ENCODE data around the gene DBH.

DBH gene

DNA sequence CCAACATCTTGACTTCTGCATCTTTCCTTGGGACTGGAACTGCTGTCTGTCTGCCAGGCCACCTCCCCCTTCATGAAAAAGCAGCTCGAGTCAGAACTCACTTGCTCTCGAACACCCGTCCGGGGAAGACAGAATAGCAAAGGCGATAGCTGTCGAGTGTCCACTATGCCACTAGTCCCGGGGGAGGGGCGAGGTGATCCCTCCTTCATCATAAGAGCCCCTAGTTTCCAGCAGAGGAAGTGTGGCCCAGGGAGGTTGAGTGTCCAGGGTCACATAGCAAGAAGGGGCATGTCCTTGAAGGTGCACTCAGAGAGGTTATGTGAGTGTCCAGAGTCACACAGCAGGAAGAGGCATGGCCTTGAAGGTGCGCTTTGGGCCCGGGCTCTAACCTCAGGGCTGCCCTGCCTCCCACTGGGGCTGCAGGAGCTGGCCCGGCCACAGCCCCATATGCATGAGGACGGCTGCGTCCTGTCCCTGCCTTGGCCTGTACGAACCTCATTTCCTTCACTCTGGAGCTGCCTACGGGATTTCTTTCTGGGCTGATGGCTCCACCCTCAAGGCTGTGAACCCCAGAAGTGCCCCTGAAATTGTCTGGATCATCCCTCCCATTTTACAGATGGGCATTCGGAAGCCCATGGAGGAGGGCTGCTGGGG is 6.7 kb downstream of the DBH start:
- no peak for DNase-seq (ENCODE audit: low spot score)
- no peak for FAIRE-seq

DNA sequence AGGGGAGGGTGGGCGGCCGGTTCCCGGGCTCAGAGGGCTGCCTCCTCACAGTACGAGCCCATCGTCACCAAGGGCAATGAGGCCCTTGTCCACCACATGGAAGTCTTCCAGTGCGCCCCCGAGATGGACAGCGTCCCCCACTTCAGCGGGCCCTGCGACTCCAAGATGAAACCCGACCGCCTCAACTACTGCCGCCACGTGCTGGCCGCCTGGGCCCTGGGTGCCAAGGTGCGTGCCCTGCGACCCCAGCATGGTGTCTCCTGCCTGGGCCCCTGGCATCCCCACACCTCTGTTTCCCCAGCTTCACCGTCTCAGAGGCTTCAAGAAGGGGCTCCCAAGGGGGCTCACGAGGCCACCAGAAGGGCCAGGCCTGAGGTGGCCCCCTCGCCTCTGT is 7.2 kb downstream of the DBH start:
- no peak for DNase-seq (ENCODE audit: low spot score)
- no peak for FAIRE-seq

DNA sequence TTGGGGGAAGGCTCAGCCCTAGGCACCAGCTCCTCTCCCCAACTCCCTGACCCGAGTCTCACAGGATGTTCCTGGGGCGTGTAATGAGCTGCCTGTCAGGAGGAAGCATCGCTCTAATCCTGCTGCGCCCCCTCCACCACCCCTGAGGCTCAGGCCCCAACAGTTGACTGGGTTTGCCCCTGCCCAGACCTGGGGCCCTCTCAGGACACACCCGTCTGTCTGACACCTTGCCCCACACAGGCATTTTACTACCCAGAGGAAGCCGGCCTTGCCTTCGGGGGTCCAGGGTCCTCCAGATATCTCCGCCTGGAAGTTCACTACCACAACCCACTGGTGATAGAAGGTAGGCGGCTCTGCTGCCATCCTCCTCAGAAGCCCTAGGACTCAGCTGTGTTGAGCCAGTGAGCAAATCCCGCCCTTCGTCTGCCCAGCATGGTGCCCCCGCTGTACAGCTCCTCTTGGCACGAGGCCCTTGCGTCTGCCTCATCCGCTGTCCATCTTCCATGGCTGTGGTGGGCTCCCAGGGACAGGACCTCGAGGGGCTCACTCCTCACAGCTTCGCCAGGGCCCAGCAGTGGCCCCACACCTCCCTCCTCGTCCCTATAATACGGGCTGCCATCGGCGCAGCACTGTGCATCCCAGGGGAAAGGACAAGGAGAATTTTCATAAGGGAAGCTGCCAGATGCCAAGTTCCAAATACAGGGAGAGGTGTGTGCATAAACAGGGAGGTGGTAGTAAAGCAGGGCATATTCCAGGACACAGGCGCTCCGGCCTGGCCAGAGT is 8.0 kb downstream of the DBH start:
- DNase-seq (ENCODE audit: low spot score) (no peak), FAIRE-seq (no peak)

DNA sequence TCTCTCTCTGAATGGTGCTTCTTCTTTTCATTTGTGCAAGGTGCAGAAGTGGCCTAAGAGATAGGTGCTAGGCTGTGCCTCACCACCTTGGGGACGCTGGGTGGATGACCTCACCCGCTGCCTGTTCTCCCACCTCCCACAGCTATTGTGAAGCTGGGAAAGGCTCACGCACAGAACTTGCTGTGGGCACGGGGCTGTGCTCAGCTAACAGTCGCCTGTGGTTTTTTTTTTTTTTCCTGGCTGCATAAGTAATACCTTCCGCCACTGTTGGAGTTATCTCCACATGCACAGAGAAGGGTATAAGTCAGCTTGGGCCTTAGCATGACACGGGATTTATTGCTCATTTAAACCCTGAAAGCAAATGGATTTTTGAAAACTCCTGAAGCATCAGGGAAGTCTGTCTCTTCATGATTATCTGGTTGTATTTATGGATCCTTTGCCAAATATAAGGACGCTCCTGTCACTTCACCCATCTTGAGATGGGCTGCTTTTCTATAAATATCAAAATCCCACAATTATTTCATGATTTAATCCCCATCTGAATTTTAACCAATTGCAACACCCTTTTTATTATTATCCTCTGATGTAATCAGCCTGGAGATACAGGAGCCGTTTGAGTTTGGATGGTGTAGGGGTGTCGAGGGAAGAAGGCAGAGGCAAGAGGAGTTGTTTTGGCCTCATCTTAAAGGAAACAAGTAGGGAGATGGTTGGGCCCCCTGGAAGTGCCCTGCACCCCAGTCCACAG is 9.0 kb downstream of the DBH start:
- no peak for DNase-seq (ENCODE audit: low spot score)
- FAIRE-seq, result no peak

DNA sequence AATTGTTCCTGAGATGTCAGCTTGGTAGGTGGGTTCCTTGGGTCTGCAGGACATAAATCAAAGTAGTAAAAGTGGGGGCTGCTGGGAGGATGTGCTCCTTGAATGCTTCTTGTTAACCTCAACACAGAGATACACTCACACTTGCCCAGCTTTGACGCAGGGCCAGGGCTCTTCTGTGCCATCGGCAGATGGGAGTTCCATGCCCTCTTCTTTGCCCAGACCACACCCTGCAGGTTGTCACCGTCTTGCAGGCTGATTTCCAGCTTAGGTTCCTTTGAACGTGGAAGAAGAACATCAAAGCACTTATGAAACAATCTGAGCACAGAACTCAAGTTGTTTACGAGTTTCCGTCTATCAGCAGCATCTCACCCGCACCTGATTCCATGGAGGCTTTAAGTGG is 11.0 kb downstream of the DBH start:
- no peak for DNase-seq (ENCODE audit: low spot score)

DNA sequence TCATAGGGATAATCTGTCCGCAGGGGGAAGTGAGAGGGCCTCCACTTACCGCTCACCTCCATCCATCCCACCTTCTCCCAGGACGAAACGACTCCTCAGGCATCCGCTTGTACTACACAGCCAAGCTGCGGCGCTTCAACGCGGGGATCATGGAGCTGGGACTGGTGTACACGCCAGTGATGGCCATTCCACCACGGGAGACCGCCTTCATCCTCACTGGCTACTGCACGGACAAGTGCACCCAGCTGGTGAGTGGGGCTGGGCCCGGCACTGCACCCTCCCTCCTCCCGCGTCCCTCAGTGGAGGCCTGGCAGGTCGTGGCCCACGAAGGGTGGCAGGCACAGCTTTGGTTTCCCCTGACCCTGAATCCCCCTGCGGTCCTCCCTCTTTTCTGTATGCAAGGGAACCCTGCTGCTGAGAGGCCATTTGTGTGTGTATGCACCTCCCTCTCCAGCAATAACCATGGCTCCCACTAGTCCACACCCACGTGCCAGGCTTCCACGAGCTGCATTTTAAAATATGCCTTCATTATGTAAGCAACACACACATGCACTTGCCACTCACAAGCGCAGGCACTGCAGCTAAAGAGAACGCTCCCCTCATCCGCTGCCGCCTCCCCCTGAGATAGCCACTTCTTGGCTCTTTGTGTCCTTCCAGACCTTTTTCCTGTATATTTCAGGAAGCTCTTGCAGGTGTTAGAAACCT is 11.8 kb downstream of the DBH start:
- no peak for DNase-seq (ENCODE audit: low spot score)
- FAIRE-seq, result no peak

More for the DNA sequence above, 11.0 kb downstream of the DBH start:
- no peak for FAIRE-seq

DNA sequence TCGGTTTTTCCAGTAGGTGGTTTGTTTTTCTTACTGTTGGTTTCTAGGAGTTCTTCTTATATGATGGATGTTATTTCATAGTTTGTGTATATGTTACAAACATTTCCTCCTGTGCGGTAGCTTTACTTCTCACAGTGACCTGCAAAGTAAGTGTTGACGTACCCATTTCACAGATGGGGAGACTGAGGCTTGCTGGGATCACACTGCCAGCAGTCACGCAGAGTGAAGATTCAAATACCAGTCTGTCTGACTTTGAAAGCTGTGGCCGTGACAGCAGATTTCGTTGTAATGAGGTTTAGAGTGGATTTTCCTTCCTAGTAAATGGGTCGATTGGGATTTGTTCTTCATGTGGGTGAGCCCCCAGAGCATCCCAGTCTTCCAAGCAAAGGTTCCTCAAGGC is 13.0 kb downstream of the DBH start:
- FAIRE-seq (no peak), DNase-seq (ENCODE audit: low spot score) (no peak)

DNA sequence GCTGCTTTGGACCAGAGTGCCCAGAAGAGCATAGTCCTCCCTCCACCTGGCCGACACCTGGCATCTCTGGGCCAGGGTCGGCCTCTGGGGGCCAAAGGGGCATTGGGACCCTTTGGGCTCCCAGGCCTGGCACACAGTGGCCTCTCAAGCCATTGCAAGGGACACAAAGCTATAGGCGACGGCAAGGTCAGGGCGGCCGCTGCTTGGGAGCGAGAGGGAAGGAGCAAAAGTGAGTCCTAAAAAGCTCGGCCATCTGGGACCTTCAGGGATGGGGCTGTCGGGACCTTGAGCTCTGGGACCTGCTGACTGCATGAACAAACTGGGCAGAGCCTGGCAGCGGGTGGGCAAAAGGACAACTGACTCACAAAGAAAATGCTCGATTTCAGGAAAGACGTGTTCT is 13.9 kb downstream of the DBH start:
- FAIRE-seq, result no peak

DNA sequence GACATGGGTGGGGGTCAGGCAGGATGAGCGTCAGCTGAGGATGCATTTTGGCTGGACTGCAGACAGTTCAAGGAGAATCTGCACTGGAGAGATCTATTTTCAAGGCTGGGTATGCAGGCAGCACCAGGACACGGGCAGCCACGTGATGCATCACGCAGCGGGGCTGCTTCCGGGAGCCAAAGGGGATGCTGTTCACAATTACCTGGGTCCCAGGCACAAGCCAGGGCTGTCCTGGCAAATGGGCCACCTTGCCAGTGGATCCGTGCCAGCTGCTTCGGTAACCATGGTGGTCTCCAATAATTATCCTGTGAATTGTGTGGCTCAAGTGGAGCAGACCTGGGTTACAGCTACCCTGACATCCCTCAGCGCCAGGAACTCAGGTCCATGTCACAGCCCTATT is 17.5 kb downstream of the DBH start:
- no peak for DNase-seq (ENCODE audit: low spot score)
- FAIRE-seq, result no peak

More for the DNA sequence above, 13.9 kb downstream of the DBH start:
- no peak for DNase-seq (ENCODE audit: low spot score)

DNA sequence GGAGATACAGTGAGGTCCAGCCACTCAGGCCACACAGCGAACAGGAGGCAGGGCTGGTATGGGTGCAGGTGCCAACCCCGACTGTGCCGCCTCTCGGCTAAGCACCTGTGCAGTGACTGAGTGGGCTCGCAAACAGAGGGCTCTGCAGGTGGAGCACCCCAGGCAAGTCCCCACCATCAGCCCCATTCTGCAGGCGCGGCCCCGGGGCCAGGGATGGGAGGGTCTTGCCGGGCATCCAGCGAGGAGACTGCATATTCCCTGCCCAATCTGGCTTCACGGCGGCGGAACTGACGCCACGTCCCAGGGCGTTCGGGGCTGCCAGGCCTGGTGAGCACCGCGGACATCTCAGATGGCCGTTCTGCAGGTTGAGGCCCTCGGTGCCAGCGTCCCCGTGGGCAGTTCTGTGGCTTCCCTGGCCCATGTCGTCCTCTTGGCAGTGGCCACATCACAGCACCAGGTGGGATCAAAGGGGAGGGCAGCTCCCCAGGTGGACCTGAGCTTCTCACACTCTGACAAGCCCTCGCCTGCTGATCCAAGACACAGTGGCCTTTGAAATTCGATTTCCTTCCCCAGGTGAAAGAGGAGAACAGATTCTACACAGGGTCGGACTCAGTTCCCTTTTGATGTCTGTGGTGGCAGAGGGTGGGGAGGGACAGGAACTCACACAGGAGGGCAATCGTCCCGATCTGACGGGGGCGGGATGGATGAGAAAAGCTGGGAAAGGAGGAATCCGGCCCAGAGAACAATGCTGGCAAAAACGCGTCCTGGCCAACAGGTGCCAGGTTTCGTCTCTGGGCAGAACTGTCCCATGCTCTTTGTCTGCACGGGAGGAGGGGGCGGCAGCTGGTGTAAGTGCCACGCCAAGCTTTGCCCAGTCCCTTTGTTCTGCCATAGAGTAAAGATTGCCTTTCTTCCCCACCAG is 18.8 kb downstream of the DBH start:
- FAIRE-seq (no peak), DNase-seq (ENCODE audit: low spot score) (no peak)

DNA sequence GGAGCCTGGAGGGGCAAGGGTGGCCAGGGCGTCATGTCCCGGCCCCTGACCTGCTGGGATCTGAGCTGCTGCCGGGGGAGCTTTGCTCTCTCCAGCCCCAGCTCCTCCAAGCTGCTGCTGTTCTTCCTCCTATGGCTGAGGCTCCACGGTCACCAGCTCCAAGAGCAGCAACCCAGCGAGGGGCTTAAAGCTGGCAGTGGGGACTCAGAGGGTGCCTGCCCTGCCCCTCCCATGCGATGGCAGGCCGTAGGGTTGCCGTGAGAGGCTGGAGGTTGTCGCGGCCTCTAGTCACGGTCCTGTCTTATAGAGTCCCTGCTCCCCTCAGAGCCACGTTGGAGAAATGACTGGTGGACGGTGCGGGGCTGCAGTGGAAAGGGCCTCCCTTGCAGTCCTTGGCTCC is 19.5 kb downstream of the DBH start:
- DNase-seq (ENCODE audit: low spot score) (no peak), FAIRE-seq (no peak)

DNA sequence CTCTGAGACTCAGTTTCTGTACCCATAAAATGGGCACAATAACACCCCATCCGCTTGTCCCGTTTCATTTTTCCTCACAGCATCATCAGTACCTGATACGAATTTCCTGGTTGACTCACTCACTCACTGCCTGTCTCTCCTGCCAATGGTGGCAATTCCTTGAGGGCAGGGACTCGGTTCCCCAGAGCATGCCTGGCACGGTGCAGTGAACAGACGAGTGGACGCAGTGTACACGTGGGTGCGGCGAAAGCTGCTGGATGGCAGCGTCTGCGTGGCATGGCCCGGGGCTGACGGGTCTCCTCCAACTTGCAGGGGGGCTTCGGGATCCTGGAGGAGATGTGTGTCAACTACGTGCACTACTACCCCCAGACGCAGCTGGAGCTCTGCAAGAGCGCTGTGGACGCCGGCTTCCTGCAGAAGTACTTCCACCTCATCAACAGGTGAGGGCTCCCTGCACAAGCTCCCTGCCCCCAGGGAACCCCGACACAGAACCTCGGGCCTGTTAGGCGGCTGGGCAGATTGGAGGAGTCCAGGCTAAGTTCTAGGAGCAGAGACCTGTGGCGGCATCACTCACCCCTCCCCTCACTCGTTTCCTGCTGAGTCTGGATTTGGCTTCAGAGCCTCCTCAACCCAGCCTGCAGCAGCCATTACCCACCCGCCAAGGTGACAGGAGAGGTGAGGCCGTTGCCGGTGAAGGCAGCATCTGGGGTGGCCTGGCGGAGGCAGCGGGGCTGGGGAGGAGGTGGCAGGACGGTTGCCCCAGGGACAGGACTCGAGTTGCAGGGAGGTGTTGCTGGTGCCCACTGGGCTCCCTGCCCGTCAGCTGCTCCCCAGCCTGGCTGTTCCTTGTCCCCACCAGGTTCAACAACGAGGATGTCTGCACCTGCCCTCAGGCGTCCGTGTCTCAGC is 20.3 kb downstream of the DBH start:
- no peak for DNase-seq (ENCODE audit: low spot score)
- FAIRE-seq, result no peak

DNA sequence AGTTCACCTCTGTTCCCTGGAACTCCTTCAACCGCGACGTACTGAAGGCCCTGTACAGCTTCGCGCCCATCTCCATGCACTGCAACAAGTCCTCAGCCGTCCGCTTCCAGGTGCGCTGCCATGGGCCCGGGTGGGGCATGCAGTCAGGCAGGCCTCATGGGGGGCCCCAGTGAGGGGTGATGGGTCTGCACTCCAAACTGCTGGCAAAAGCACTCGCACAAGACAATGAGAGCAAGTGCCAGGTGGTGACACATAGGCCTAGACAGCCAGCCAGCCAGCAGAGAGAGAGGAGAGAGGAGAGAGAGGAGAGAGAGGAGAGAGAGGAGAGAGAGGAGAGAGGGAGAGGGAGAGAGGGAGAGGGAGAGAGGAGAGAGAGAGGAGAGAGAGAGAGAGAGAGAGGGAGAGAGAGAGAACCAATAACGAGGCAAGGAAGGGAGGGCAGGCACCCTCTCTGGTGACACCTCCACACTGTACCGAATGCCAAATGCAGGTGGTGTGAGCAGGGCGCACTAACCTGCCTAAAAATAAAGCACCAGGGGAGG is 21.0 kb downstream of the DBH start:
- FAIRE-seq (no peak), DNase-seq (ENCODE audit: low spot score) (no peak)

DNA sequence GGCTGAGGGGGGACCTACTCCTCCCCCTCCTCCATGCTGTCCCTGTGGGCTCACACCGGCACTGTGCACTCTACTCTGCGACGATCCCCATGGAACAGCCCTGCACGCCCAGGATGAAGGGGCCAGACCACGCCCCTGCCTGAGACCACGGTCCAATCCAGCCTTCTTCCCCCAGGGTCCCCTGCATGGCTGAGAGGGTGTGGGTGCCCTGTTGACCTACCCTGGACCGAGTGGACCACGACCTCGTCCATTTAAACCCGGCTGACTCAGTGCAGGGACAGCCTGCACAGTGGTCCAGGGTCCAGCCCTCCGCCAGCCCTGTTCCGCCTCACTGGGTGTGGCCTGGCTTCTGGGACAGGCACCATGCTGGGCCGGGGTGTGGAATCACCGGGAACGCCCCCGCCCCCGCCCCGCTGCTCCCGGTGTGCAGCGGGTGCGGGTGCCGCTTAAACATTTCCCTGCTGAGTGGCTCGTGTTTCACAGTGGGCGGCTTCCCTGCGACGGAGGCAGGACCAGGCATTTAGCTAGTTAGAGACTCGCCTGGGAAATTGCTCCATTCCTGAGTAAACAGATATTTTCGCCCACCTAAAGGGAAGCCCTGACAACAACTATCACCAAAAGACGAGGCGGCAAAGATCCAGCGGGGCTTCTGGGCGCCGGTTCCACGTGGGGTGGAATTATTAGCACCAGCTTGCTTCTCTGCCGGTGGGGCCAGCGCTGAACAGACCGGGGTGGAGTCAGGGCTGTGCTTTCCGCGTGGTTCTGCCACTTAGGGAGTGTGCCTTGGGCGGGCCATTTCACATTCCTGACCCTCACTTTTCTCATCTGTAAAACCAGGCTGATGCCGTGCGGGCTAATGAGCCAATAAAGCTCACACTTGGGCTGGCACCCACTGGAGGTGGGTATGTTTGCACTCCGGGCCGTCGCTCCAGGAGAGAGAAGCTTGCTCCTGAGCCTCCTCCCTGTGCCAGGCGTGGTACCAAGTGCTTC is 22.6 kb downstream of the DBH start:
- peak; percentile 22 for DNase-seq (ENCODE audit: low spot score)
- peak; percentile 38 for FAIRE-seq

DNA sequence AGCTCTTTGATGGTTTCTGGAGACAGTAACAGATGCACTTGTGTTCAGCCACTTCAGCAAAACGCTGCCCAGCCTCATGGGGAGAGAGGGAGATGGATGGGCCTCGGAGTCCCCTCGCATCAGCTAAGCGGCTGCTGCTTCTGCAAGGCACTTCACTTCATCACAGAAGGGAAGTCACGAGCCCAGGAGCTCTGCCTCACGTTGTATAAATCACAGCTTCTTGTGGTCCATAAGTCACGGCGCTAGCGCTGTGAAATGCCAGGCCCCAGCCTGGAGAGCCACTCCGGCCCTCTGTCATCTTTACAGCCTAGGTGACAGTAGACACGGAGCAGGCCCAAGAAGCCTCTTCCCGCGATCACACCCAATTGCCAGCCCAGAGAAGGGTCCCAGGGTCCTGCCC is 23.4 kb downstream of the DBH start:
- FAIRE-seq (no peak), DNase-seq (ENCODE audit: low spot score) (no peak)

DNA sequence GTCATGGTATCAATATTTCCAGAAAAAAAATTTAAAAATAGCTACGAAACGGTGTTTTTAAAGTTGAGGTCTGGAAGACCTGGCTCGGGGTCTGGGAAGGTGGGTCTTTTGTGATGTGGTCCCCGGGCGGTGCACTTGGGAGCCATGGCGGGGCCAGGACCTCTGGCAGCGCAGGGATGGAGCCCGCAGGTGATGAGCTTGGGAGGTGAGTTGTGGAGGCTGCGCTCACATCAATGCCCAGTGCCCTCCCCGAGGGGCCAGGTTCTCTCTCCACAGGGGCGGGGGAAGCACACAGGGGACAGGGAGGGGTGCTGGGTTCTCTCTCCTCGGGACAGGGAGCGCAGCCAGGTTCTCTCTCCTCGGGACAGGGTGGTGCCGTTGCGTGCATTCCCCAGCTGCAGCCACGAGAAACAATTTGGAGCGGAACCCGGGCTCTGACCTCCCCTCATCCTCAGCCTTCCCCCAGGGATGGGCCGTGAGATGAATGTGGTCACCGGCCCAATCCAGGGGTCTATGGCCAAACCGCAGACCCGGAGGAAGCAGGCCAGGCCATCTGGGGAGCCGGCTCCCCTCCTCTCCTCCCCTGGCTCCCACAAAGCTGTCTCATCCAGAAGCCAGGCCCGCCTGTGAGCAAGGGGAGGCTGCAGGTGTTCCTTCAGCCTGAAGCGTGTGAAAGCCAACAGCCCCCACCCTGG is 25.8 kb downstream of the DBH start:
- FAIRE-seq (no peak), DNase-seq (ENCODE audit: low spot score) (no peak)

DNA sequence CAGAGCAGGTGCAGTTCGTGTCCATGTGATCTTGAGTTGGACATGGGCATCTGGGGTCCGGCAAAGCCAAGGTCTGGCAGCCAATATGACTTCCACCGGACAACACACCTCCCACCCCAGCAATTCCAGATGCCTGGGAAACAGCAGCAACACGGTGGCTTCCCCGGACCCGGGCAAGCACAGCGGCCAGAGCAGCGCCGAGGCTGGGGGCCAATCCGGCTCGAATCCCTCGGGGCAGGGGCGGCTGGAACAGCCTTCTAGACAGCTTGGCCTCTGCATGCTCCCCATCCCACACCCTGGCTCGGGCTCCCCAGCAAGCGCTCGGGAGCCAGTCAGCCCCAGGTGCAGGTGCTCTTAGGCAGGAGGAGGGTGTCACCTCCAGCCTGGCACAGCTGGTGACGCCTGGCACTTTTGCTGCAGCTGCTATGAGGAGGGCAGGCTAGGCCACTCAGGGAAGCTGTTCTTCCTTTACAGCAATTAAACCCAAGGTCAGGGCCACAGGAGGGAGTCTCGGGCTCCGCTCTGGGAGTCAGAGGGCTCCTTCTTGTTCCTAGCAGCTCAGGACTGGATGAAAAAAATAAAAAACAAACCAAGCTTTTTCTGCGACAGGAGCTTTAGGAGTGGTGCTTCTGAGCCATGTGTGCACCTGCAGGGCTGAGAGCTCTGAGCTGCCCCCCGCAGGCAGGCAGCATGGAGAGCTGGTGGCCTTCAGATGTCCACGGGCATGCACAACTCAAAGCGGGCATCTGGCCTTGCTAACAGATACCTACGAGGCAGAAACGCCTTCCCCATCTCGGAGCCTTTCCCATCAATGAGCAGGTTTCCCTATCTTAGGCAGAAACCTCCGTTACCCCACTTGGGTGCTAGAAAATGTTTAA is 28.2 kb downstream of the DBH start:
- DNase-seq (ENCODE audit: low spot score) (no peak), FAIRE-seq (no peak)
